HCT116 (cell line): Measurements from ENCODE around the gene ANKRD16. TPM values are rescaled to one million over a fixed set of nuclear protein-coding genes. Genes with fewer than 3 reads are reported as not detected.
A peak's percentile ranks its signal among the peaks of the same experiment; 100 is the strongest.

Experiments used
- ATAC-seq: fragments of 200-7000 bp; cut with Tn5 transposase; 2 replicates; pipeline ENCODE4 v1.9.1; 2020; ENCODE audit warnings: mild to moderate bottlenecking, moderate library complexity
- BruUV-seq: library from RNA; stranded (reverse); fragments of 400-500 nt; replicated peaks from 2 replicates; lab custom pipeline; 2021; lab: Mats Ljungman, UMichigan
- CTCF ChIA-PET: fragments of 300-600 bp; sonication (Branson Sonifier 250); formaldehyde crosslinking; loops from one replicate; lab custom pipeline; 2021; ENCODE audit warnings: antibody characterized with exemption; lab: Charles Lee
- POLR2A ChIA-PET: fragments of 300-600, 350-600 bp; sonication (Branson Sonifier 250); formaldehyde crosslinking; loops from one replicate; lab custom pipeline; 2021; ENCODE audit warnings: antibody characterized with exemption; lab: Charles Lee
- RAD21 ChIA-PET, 2 experiments: fragments of 300-600 bp; sonication (Branson Sonifier 250); formaldehyde crosslinking; loops; one replicate each; lab custom pipeline; 2023; ENCODE audit warnings: low total read pairs in 2 of 2; ENCODE audit not compliant: uncharacterized antibody in 2 of 2, unreplicated experiment in 2 of 2, low non-redundant PET in 1 of 2; lab: Charles Lee
- DNase-seq: peaks from one replicate; pipeline ENCODE4 v3.0.0-alpha.2; 2010; ENCODE audit warnings: low read depth, low spot score
- H2AFZ ChIP-seq: fragments of 200-600 bp; shearing (Covaris generic), sonication (generic); 2 replicates; pipeline ENCODE4 v1.6.1; 2017; ENCODE audit warnings: low read depth, mixed run types, mixed read lengths, antibody characterized with exemption, low read length; ENCODE audit not compliant: poor library complexity, severe bottlenecking
- H3K27ac ChIP-seq: 2 replicates; pipeline ENCODE4 v1.5.1; 2012; ENCODE audit warnings: low read depth, low read length
- H3K27me3 ChIP-seq: fragments of 200-600 bp; sonication (generic); 2 replicates; pipeline ENCODE4 v1.6.1; 2016; ENCODE audit warnings: mixed run types, low read length, mixed read lengths; ENCODE audit not compliant: insufficient read depth
- H3K36me3 ChIP-seq, 2 experiments: fragments of 200-500 bp in 1 of 2; fragments of 200-600 bp in 1 of 2; sonication (Bioruptor generic) in 1 of 2; sonication (generic) in 1 of 2; 2 replicates each; pipeline versions ENCODE4 v1.5.1 to v1.6.1; 2014 to 2016; ENCODE audit warnings: low read length in 2 of 2, inconsistent platforms in 1 of 2, mixed read lengths in 1 of 2, mixed run types in 1 of 2; ENCODE audit not compliant: insufficient read depth in 2 of 2, control insufficient read depth in 1 of 2
- H3K4me1 ChIP-seq, 2 experiments: fragments of 200-600 bp in 1 of 2; sonication (generic) in 1 of 2; 2 replicates each; pipeline versions ENCODE4 v1.5.1 to v1.6.1; 2012 to 2017; ENCODE audit warnings: low read length in 2 of 2, inconsistent platforms in 1 of 2, mild to moderate bottlenecking in 1 of 2, mixed read lengths in 1 of 2, mixed run types in 1 of 2, moderate library complexity in 1 of 2; ENCODE audit not compliant: insufficient read depth in 2 of 2, control insufficient read depth in 1 of 2
- H3K4me2 ChIP-seq: fragments of 200-600 bp; sonication (generic); 2 replicates; pipeline ENCODE4 v1.6.1; 2017; ENCODE audit warnings: mixed run types, low read length, mixed read lengths
- H3K4me3 ChIP-seq, 2 experiments: fragments of 200-600 bp in 1 of 2; sonication (generic) in 1 of 2; replicated peaks in 1 of 2; 2 replicates each; pipeline ENCODE4 v1.5.1; 2011 to 2016; ENCODE audit warnings: low read length in 2 of 2, control low read depth in 1 of 2, low read depth in 1 of 2, mild to moderate bottlenecking in 1 of 2, mixed read lengths in 1 of 2, mixed run types in 1 of 2
- H3K79me2 ChIP-seq: fragments of 200-600 bp; sonication (generic); 2 replicates; pipeline ENCODE4 v1.6.1; 2017; ENCODE audit warnings: mild to moderate bottlenecking, mixed run types, low read length, moderate library complexity, mixed read lengths; ENCODE audit not compliant: insufficient read depth
- H3K9ac ChIP-seq: fragments of 200-600 bp; sonication (generic); 2 replicates; pipeline ENCODE4 v1.6.1; 2016; ENCODE audit warnings: low read length, mixed read lengths
- H3K9me2 ChIP-seq: fragments of 200-600 bp; sonication (generic), shearing (Covaris generic); 2 replicates; pipeline ENCODE4 v1.6.1; 2017; ENCODE audit warnings: mixed run types, mild to moderate bottlenecking, moderate library complexity; ENCODE audit not compliant: insufficient read depth
- H3K9me3 ChIP-seq, 2 experiments: fragments of 200-500 bp in 1 of 2; fragments of 200-600 bp in 1 of 2; sonication (Bioruptor generic) in 1 of 2; sonication (generic) in 1 of 2; 2 replicates each; pipeline ENCODE4 v1.6.1; 2014 to 2017; ENCODE audit warnings: low read length in 2 of 2, mixed read lengths in 2 of 2, inconsistent platforms in 1 of 2, low read depth in 1 of 2, mild to moderate bottlenecking in 1 of 2, mixed run types in 1 of 2, moderate library complexity in 1 of 2; ENCODE audit not compliant: control insufficient read depth in 1 of 2, insufficient read depth in 1 of 2
- H4K20me1 ChIP-seq: fragments of 200-600 bp; sonication (generic), shearing (Covaris generic); 2 replicates; pipeline ENCODE4 v1.6.1; 2017; ENCODE audit warnings: mixed run types, mild to moderate bottlenecking, moderate library complexity; ENCODE audit not compliant: insufficient read depth
- ATF3 ChIP-seq: IDR thresholded peaks from 2 replicates; pipeline ENCODE4 v1.6.1; 2012
- EZH2 ChIP-seq: fragments of 200-600 bp; sonication (generic); IDR thresholded peaks from 2 replicates; pipeline ENCODE4 v1.6.1; 2017; ENCODE audit warnings: antibody characterized with exemption, mixed run types
- EZH2phosphoT487 ChIP-seq: fragments of 200-600 bp; IDR thresholded peaks from 2 replicates; pipeline ENCODE4 v1.6.1; 2018; ENCODE audit warnings: antibody characterized with exemption, borderline replicate concordance
- FOSL1 ChIP-seq: IDR thresholded peaks from 2 replicates; pipeline ENCODE4 v1.6.1; 2012; ENCODE audit warnings: low read depth
- JUND ChIP-seq: IDR thresholded peaks from 2 replicates; pipeline ENCODE4 v1.6.1; 2012
- POLR2AphosphoS5 ChIP-seq: IDR thresholded peaks from 2 replicates; pipeline ENCODE4 v1.6.1; 2011; ENCODE audit warnings: mild to moderate bottlenecking, low read depth, low read length, moderate library complexity
- RAD21 ChIP-seq: IDR thresholded peaks from 2 replicates; pipeline ENCODE4 v1.6.1; 2012; ENCODE audit warnings: low read depth, mild to moderate bottlenecking
- SIN3A ChIP-seq: IDR thresholded peaks from 2 replicates; pipeline ENCODE4 v1.6.1; 2012; ENCODE audit warnings: low read depth
- SRF ChIP-seq: IDR thresholded peaks from 2 replicates; pipeline ENCODE4 v1.6.1; 2012; ENCODE audit warnings: low read depth
- TCF7L2 ChIP-seq: IDR thresholded peaks from 2 replicates; pipeline ENCODE4 v1.7.0; 2011; ENCODE audit warnings: borderline replicate concordance, inconsistent platforms; ENCODE audit not compliant: insufficient read depth, insufficient read length; ENCODE audit errors: extremely low read depth
- YY1 ChIP-seq: IDR thresholded peaks from 2 replicates; pipeline ENCODE4 v1.6.1; 2011; ENCODE audit warnings: low read length, low read depth, moderate library complexity, mild to moderate bottlenecking; ENCODE audit not compliant: insufficient replicate concordance; ENCODE audit errors: extremely low read depth
- ZFX ChIP-seq: fragments of 450-650 bp; IDR thresholded peaks from 2 replicates; pipeline ENCODE4 v1.6.1; 2017
- ZNF274 ChIP-seq: fragments of 200-500 bp; sonication (Bioruptor generic); IDR thresholded peaks from 2 replicates; pipeline ENCODE4 v1.6.1; 2014; ENCODE audit warnings: mild to moderate bottlenecking, low read depth, low read length, inconsistent platforms
- intact Hi-C: fragments of 100-400 bp; cut with micrococcal nuclease; formaldehyde crosslinking; loops from 2 replicates; pipeline ENCODE4 v1.10.0; 2022
- total RNA-seq: library from RNA; stranded (reverse); gene quantifications from one replicate; pipeline ENCODE4 v1.2.1, GENCODE V29; 2021; ENCODE audit not compliant: unreplicated experiment
- TF ChIP-seq, protein P1 (sequence below): IDR thresholded peaks from 2 replicates; pipeline ENCODE4 v1.6.1; 2012; ENCODE audit warnings: low read depth
- TF ChIP-seq, protein P2 (sequence below): IDR thresholded peaks from 2 replicates; pipeline ENCODE4 v1.6.1; 2012
- TF ChIP-seq, protein P3 (sequence below): IDR thresholded peaks from 2 replicates; pipeline ENCODE4 v1.6.1; 2011; ENCODE audit warnings: mild to moderate bottlenecking, low read length, moderate library complexity; ENCODE audit not compliant: insufficient replicate concordance; ENCODE audit errors: extremely low read depth

ANKRD16 gene
- total RNA-seq, 1 experiment from 2014 or later: 9.4 TPM

DNA sequence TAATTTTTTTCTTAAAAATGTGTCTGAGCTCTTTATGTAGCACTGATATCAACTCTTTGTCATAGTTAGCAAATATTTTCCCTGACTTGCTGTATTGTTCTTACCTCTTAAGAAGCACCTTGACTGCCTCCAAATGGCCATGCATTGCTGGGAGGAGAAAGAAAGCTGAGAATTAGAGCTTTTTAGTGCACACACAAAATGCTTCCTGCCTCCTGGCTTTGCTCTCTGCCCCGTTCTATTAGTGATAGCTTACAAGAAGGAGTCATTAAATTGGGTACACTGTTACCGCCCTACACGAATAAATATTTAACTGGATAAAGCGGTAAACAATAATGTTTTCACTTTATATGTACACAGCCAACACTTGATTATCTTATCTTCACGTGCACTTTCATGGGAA lies 4.1 kb downstream of the ANKRD16 start:
- Histone ChIP-seq H4K20me1 (no peaks in the 10 kb centered on the region), H3K4me1 (peaks cover 6 to 12% of the 10 kb centered on the region in 2 experiments; a peak in 3 of 4 replicates), H3K9me3 (no peaks in the 10 kb centered on the region), H3K27me3 (no peaks in the 10 kb centered on the region), H3K4me3 (no peak overlapping the region), H3K4me2 (no peak overlapping the region), H3K9me2 (no peaks in the 10 kb centered on the region), H3K27ac (no peak overlapping the region), H2AFZ (no peak overlapping the region), H3K79me2 (peaks cover 18% of the 10 kb centered on the region), H3K36me3 (peaks cover 24 to 30% of the 10 kb centered on the region in 2 experiments; a peak in 3 of 4 replicates), H3K9ac (no peak overlapping the region)
- ChIA-PET CTCF (no interaction called here), RAD21 (no interaction called here), POLR2A (no interaction called here)
- intact Hi-C loops: no loop called here
- TF ChIP-seq SIN3A (no peak), YY1 (no peak), POLR2AphosphoS5 (no peak), RAD21 (no peak), EZH2phosphoT487 (no peak), ATF3 (no peak), ZNF274 (no peak), TCF7L2 (no peak), EZH2 (no peak), ZFX (no peak), SRF (no peak), FOSL1 (no peak), JUND (no peak)
- TF ChIP-seq, protein P1, sequence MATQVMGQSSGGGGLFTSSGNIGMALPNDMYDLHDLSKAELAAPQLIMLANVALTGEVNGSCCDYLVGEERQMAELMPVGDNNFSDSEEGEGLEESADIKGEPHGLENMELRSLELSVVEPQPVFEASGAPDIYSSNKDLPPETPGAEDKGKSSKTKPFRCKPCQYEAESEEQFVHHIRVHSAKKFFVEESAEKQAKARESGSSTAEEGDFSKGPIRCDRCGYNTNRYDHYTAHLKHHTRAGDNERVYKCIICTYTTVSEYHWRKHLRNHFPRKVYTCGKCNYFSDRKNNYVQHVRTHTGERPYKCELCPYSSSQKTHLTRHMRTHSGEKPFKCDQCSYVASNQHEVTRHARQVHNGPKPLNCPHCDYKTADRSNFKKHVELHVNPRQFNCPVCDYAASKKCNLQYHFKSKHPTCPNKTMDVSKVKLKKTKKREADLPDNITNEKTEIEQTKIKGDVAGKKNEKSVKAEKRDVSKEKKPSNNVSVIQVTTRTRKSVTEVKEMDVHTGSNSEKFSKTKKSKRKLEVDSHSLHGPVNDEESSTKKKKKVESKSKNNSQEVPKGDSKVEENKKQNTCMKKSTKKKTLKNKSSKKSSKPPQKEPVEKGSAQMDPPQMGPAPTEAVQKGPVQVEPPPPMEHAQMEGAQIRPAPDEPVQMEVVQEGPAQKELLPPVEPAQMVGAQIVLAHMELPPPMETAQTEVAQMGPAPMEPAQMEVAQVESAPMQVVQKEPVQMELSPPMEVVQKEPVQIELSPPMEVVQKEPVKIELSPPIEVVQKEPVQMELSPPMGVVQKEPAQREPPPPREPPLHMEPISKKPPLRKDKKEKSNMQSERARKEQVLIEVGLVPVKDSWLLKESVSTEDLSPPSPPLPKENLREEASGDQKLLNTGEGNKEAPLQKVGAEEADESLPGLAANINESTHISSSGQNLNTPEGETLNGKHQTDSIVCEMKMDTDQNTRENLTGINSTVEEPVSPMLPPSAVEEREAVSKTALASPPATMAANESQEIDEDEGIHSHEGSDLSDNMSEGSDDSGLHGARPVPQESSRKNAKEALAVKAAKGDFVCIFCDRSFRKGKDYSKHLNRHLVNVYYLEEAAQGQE: no peak
- TF ChIP-seq, protein P2, sequence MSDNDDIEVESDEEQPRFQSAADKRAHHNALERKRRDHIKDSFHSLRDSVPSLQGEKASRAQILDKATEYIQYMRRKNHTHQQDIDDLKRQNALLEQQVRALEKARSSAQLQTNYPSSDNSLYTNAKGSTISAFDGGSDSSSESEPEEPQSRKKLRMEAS: no peak
- TF ChIP-seq, protein P3, sequence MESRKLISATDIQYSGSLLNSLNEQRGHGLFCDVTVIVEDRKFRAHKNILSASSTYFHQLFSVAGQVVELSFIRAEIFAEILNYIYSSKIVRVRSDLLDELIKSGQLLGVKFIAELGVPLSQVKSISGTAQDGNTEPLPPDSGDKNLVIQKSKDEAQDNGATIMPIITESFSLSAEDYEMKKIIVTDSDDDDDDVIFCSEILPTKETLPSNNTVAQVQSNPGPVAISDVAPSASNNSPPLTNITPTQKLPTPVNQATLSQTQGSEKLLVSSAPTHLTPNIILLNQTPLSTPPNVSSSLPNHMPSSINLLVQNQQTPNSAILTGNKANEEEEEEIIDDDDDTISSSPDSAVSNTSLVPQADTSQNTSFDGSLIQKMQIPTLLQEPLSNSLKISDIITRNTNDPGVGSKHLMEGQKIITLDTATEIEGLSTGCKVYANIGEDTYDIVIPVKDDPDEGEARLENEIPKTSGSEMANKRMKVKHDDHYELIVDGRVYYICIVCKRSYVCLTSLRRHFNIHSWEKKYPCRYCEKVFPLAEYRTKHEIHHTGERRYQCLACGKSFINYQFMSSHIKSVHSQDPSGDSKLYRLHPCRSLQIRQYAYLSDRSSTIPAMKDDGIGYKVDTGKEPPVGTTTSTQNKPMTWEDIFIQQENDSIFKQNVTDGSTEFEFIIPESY: no peak
- ATAC-seq (no peak), DNase-seq (no peak)
- TSS peak; percentile 18 for BruUV-seq
